Astrocyte (in vitro differentiated cells and primary cell): ENCODE measurements around the gene PPP1R14B. TPM values are rescaled to one million over a fixed set of nuclear protein-coding genes. Genes with fewer than 3 reads are reported as not detected.
A peak's percentile ranks its signal among the peaks of the same experiment; 100 is the strongest.
"Not testable (repeated sequence)": the region's sequence is repeated elsewhere in the genome, so short reads cannot be mapped to it uniquely, and the experiment has no call there.

ENCODE experiments used
- DNase-seq: peaks from one replicate; pipeline ENCODE4 v3.0.0-alpha.2; 2010; ENCODE audit warnings: low read depth
- FAIRE-seq: peaks from 2 replicates; lab custom pipeline; 2011; peaks lifted over from hg19 to GRCh38; lab: Jason Lieb, UNC
- H2AFZ ChIP-seq: 2 replicates; pipeline ENCODE4 v1.6.0; 2012; ENCODE audit warnings: low read depth, low read length, inconsistent platforms
- H3K27ac ChIP-seq: 2 replicates; pipeline ENCODE4 v1.5.1; 2011; ENCODE audit warnings: low read depth, low read length, inconsistent platforms
- H3K27me3 ChIP-seq: 2 replicates; pipeline ENCODE4 v1.6.0; 2011; ENCODE audit warnings: low read length, inconsistent platforms; ENCODE audit not compliant: insufficient read depth
- H3K36me3 ChIP-seq: 2 replicates; pipeline ENCODE4 v1.5.1; 2011; ENCODE audit warnings: low read length, inconsistent platforms; ENCODE audit not compliant: insufficient read depth
- H3K4me1 ChIP-seq: 2 replicates; pipeline ENCODE4 v1.5.1; 2011; ENCODE audit warnings: low read length, inconsistent platforms; ENCODE audit not compliant: insufficient read depth
- H3K4me2 ChIP-seq: 2 replicates; pipeline ENCODE4 v1.6.0; 2012; ENCODE audit warnings: low read length, inconsistent platforms
- H3K4me3 ChIP-seq: 2 replicates; pipeline ENCODE4 v1.5.1; 2011; ENCODE audit warnings: low read depth, mild to moderate bottlenecking, low read length, inconsistent platforms; ENCODE audit not compliant: insufficient read depth
- H3K79me2 ChIP-seq: 2 replicates; pipeline ENCODE4 v1.6.0; 2012; ENCODE audit warnings: mild to moderate bottlenecking, low read length, inconsistent platforms; ENCODE audit not compliant: insufficient read depth
- H3K9ac ChIP-seq: 2 replicates; pipeline ENCODE4 v1.6.0; 2012; ENCODE audit warnings: mild to moderate bottlenecking, low read length, inconsistent platforms
- H3K9me3 ChIP-seq: 2 replicates; pipeline ENCODE4 v1.5.1; 2012; ENCODE audit warnings: low read depth, mild to moderate bottlenecking, low read length, inconsistent platforms; ENCODE audit not compliant: insufficient read depth
- H4K20me1 ChIP-seq: 2 replicates; pipeline ENCODE4 v1.6.0; 2012; ENCODE audit warnings: low read length, inconsistent platforms; ENCODE audit not compliant: insufficient read depth
- H3K27ac Mint-ChIP-seq: one replicate; pipeline ENCODE4 v1.8.0; 2021; ENCODE audit warnings: mild to moderate bottlenecking, mixed read lengths; ENCODE audit not compliant: unreplicated experiment
- H3K27me3 Mint-ChIP-seq: one replicate; pipeline ENCODE4 v1.8.0; 2021; ENCODE audit warnings: low read depth, mixed read lengths; ENCODE audit not compliant: unreplicated experiment
- H3K36me3 Mint-ChIP-seq: one replicate; pipeline ENCODE4 v1.8.0; 2021; ENCODE audit warnings: low read depth, mixed read lengths; ENCODE audit not compliant: unreplicated experiment
- H3K4me1 Mint-ChIP-seq: one replicate; pipeline ENCODE4 v1.8.0; 2021; ENCODE audit warnings: low read depth, mixed read lengths; ENCODE audit not compliant: unreplicated experiment
- H3K4me3 Mint-ChIP-seq: one replicate; pipeline ENCODE4 v1.8.0; 2021; ENCODE audit warnings: mild to moderate bottlenecking, moderate library complexity, mixed read lengths; ENCODE audit not compliant: unreplicated experiment
- H3K9me3 Mint-ChIP-seq: one replicate; pipeline ENCODE4 v1.8.0; 2021; ENCODE audit warnings: mild to moderate bottlenecking, mixed read lengths; ENCODE audit not compliant: unreplicated experiment
- EZH2 ChIP-seq: IDR thresholded peaks from 2 replicates; pipeline ENCODE4 v1.6.1; 2012; ENCODE audit warnings: mild to moderate bottlenecking, low read length, inconsistent platforms; ENCODE audit not compliant: insufficient read depth
- total RNA-seq: library from RNA; stranded (reverse); gene quantifications from 2 replicates; pipeline ENCODE4 v1.2.1, GENCODE V29; 2021
- TF ChIP-seq, protein P1 (sequence below): IDR thresholded peaks from 2 replicates; pipeline ENCODE4 v1.5.1; 2011; ENCODE audit warnings: low read depth, mild to moderate bottlenecking, inconsistent platforms, low read length, moderate library complexity; ENCODE audit not compliant: insufficient read depth

PPP1R14B gene
- total RNA-seq, 1 donor from 2014 or later, result 370 TPM

DNA sequence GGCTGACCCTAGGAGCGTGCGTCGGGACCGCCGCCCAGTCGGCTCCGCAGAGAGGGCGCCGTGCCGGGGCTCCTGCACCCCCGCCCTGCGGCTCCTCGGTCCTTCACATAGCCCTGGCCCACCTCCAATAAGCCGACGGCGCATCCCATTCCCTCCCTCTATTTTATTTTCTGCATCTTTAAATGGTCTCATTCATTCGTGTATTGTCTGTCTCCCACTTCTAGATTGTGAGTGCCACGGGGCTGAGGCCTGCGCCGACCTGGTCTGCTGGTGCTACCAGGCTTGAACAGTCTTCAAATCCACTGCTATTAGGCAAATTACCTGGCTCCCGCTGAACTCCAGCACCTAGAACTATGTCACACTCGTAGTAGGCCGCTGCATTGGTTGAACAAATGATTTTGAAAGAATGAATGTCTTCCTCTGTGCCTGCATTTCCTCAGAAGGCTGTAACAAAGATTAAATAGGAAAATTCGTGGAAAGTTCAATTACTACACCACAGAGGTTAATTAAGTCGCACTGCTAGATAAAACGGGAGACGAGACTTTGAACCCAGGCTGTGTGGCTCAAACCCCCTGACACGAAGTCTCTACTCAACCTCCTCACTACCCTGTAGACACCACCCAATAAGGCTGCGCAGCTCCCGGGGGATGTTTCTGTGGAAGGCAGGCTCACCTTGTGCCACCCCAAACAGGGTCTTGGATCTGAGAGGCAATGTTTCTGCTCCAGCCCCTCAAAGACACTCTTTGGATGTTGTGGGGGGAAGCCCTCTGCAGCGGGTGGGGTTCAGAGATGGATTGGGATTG is 1.2 kb upstream of the PPP1R14B start:
- Histone ChIP-seq H3K9ac (peak overlapping the region; percentile 81), H2AFZ (peak overlapping the region; percentile 61), H4K20me1 (peaks cover 32% of the 10 kb centered on the region), H3K36me3 (peaks cover 3% of the 10 kb centered on the region), H3K9me3 (no peaks in the 10 kb centered on the region), H3K4me2 (peak overlapping the region; percentile 98), H3K4me1 (peaks cover 33% of the 10 kb centered on the region), H3K27me3 (no peaks in the 10 kb centered on the region), H3K27ac (no peak overlapping the region), H3K4me3 (peak overlapping the region; percentile 73), H3K79me2 (peaks cover 49% of the 10 kb centered on the region)
- TF ChIP-seq, protein P1, sequence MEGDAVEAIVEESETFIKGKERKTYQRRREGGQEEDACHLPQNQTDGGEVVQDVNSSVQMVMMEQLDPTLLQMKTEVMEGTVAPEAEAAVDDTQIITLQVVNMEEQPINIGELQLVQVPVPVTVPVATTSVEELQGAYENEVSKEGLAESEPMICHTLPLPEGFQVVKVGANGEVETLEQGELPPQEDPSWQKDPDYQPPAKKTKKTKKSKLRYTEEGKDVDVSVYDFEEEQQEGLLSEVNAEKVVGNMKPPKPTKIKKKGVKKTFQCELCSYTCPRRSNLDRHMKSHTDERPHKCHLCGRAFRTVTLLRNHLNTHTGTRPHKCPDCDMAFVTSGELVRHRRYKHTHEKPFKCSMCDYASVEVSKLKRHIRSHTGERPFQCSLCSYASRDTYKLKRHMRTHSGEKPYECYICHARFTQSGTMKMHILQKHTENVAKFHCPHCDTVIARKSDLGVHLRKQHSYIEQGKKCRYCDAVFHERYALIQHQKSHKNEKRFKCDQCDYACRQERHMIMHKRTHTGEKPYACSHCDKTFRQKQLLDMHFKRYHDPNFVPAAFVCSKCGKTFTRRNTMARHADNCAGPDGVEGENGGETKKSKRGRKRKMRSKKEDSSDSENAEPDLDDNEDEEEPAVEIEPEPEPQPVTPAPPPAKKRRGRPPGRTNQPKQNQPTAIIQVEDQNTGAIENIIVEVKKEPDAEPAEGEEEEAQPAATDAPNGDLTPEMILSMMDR, result no peak
- no peak for TF ChIP-seq EZH2
- H3K4me3 Mint-ChIP-seq, result peak overlapping the region; percentile 85
- H3K9me3 Mint-ChIP-seq, result no peaks in the 10 kb centered on the region
- peaks cover 9% of the 10 kb centered on the region for H3K36me3 Mint-ChIP-seq
- H3K27ac Mint-ChIP-seq, result peak overlapping the region; percentile 83
- no peaks in the 10 kb centered on the region for H3K27me3 Mint-ChIP-seq
- DNase-seq (no peak), FAIRE-seq (no peak)
- peaks cover 20% of the 10 kb centered on the region for H3K4me1 Mint-ChIP-seq

DNA sequence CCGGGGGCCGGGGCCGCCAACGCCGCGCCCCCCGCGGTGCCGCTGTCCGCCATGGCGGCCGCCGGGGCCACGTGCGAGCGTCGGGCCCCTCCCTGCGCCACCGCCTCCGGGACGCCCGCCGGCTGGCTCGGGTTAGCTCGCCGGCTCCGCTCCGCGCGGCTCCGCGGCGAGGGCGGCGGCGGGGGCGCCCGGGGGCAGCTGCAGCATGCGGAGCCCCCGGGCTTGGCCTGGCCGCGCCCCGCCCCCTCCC is 197 bp downstream of the PPP1R14B start:
- H3K27ac ChIP-seq, H3K9me3 ChIP-seq, H3K27ac Mint-ChIP-seq, DNase-seq, H3K27me3 Mint-ChIP-seq, H3K4me3 Mint-ChIP-seq, H3K36me3 ChIP-seq, H3K9me3 Mint-ChIP-seq, H2AFZ ChIP-seq, H3K27me3 ChIP-seq, FAIRE-seq, H3K36me3 Mint-ChIP-seq: not testable (repeated sequence)
- H4K20me1 ChIP-seq, result peaks cover 28% of the 10 kb centered on the region
- H3K4me3 ChIP-seq, result peak overlapping the region; percentile 96
- H3K4me1 ChIP-seq, result peaks cover 37% of the 10 kb centered on the region
- peaks cover 49% of the 10 kb centered on the region for H3K79me2 ChIP-seq
- H3K9ac ChIP-seq, result peak overlapping the region; percentile 95
- peak overlapping the region; percentile 99 for H3K4me2 ChIP-seq
- H3K4me1 Mint-ChIP-seq, result peaks cover 20% of the 10 kb centered on the region

DNA sequence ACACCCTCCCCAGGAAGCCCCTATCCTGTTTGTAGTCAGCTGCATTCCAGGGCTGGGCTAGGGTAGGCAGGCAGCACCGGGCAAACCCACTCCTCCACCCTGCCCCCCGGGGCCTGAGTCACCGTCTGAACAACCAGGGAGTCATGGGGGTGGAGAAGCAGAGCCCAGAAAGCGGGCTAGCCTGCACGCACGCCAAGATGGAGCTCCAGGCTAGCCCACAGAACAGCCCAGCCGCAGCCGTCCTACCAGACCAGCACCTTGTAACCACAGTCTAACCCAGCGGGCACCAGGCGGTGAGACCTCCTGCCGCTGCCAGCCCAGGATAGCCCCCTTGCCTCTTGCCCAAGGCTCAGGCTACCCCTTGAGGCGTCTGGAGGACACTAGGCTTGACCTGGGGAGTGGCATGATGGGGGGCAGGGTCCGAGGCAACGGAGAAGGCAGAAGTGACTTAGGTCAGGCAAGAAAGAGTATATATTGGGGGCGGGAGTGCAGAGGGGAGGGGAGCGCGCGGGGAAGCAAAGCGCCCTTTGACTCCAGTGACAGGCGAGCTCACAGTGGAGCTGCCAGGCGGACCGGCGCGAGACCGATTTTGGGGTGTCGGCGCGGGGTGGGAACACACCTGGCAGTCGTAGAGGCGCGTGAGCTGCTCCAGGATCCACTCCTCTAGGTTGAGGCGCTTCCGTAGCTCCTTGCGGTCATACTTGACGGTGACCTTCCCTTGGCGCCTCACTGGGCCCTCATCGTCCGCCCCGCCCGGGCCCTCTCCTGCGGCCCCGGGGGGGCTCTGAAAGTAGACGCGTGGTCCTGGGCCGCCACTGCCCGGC is 734 bp downstream of the PPP1R14B start:
- H3K79me2 ChIP-seq, result peaks cover 50% of the 10 kb centered on the region
- H3K27ac ChIP-seq, result peak overlapping the region; percentile 91
- Mint-ChIP-seq H3K4me3 (peak overlapping the region; percentile 95), H3K9me3 (no peaks in the 10 kb centered on the region), H3K36me3 (peaks cover 9% of the 10 kb centered on the region), H3K27ac (peak overlapping the region; percentile 85), H3K4me1 (peaks cover 20% of the 10 kb centered on the region), H3K27me3 (no peaks in the 10 kb centered on the region)
- DNase-seq, result peak; percentile 91
- peaks cover 3% of the 10 kb centered on the region for H3K36me3 ChIP-seq
- FAIRE-seq, result no peak
- peak overlapping the region; percentile 96 for H3K4me3 ChIP-seq
- no peak for TF ChIP-seq EZH2
- no peaks in the 10 kb centered on the region for H3K27me3 ChIP-seq
- H4K20me1 ChIP-seq, result peaks cover 28% of the 10 kb centered on the region
- H3K4me2 ChIP-seq, result peak overlapping the region; percentile 99
- H3K4me1 ChIP-seq, result peaks cover 37% of the 10 kb centered on the region
- no peak overlapping the region for H2AFZ ChIP-seq
- peak overlapping the region; percentile 95 for H3K9ac ChIP-seq
- no peaks in the 10 kb centered on the region for H3K9me3 ChIP-seq
